ENCODE data around the gene RNF168. TPM values are rescaled to one million over a fixed set of nuclear protein-coding genes. Genes with fewer than 3 reads are reported as not detected.

Gene RNF168
- total RNA-seq, 1 donor from 2014 or later, result 32.0 TPM

DNA sequence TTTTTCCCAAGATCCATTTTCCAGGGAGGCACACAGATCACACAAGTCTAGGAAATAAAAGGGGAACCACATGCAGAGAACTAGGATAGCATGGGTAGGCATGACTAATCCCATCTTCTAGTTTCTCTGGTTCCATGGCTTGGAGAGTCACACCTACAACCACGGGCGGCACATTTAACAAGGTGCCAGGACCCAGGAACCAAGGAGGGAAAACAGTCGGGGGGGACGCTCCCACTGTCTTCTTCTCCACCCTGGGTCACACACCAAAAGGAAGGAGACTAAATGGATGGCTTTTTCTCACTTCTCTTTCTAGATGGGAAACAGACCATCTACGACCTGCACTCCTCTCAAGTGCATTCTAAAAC lies 16.1 kb upstream of the RNF168 start:
- H3K9me3 Mint-ChIP-seq (ENCODE audit: unreplicated experiment), result peaks cover 30% of the 10 kb centered on the region
- no peak overlapping the region for H3K27ac Mint-ChIP-seq (ENCODE audit: unreplicated experiment)
- TF ChIP-seq, protein P1, sequence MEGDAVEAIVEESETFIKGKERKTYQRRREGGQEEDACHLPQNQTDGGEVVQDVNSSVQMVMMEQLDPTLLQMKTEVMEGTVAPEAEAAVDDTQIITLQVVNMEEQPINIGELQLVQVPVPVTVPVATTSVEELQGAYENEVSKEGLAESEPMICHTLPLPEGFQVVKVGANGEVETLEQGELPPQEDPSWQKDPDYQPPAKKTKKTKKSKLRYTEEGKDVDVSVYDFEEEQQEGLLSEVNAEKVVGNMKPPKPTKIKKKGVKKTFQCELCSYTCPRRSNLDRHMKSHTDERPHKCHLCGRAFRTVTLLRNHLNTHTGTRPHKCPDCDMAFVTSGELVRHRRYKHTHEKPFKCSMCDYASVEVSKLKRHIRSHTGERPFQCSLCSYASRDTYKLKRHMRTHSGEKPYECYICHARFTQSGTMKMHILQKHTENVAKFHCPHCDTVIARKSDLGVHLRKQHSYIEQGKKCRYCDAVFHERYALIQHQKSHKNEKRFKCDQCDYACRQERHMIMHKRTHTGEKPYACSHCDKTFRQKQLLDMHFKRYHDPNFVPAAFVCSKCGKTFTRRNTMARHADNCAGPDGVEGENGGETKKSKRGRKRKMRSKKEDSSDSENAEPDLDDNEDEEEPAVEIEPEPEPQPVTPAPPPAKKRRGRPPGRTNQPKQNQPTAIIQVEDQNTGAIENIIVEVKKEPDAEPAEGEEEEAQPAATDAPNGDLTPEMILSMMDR (IDR thresholded peaks at IDR 0.05; ENCODE audit: unreplicated experiment), result no peak
- no peak overlapping the region for H3K4me3 Mint-ChIP-seq (ENCODE audit: unreplicated experiment)
- no peaks in the 10 kb centered on the region for H3K4me1 Mint-ChIP-seq (ENCODE audit: unreplicated experiment)
- no peak for DNase-seq (ENCODE audit: low spot score)
- peaks cover 32% of the 10 kb centered on the region for H3K36me3 Mint-ChIP-seq (ENCODE audit: low read depth, unreplicated experiment)
- no peaks in the 10 kb centered on the region for H3K27me3 Mint-ChIP-seq (ENCODE audit: unreplicated experiment)

DNA sequence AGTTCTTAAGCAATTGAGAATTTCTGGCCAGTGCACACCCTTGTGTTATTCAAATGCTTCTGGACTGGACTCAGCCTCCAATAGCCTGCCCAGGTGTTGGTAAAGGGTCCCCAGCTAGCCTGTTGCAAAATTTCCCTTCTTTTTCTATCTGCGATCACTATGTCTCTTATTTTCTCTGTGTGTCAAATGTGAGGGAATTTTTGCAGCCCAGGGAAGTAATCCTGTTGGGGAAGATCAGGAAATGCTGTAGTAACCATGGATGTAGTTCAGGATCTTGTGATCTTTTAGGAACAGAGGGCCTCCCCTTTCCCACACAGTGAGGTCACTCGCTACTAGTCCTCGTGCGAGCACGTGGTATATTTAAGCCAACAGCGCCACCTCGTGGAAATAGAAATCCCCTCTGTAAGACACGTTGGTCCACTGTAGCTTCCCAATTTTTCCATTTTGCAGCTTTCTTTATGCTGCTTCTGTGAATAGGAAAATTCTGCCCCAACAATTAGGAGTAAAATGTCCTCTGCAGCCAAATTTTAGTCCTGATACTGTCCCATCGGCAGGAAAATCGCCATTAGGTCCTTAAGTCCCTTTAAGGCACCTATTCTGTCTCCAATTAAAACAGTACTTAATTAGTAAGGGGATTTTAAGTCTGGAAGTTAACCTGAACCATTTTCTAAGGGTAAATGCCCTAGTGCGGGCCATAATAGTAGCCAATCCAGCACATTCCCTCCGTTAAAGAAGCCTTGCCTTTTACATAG lies 15.6 kb upstream of the RNF168 start:
- Mint-ChIP-seq H3K4me3 (ENCODE audit: unreplicated experiment) (peak overlapping the region; percentile 12), H3K27ac (ENCODE audit: unreplicated experiment) (no peak overlapping the region), H3K9me3 (ENCODE audit: unreplicated experiment) (peaks cover 30% of the 10 kb centered on the region), H3K27me3 (ENCODE audit: unreplicated experiment) (no peaks in the 10 kb centered on the region), H3K4me1 (ENCODE audit: unreplicated experiment) (no peaks in the 10 kb centered on the region), H3K36me3 (ENCODE audit: low read depth, unreplicated experiment) (peaks cover 32% of the 10 kb centered on the region)
- DNase-seq (ENCODE audit: low spot score), result peak; percentile 24
- TF ChIP-seq, protein P1 (IDR thresholded peaks at IDR 0.05; ENCODE audit: unreplicated experiment), result peak; percentile 56

DNA sequence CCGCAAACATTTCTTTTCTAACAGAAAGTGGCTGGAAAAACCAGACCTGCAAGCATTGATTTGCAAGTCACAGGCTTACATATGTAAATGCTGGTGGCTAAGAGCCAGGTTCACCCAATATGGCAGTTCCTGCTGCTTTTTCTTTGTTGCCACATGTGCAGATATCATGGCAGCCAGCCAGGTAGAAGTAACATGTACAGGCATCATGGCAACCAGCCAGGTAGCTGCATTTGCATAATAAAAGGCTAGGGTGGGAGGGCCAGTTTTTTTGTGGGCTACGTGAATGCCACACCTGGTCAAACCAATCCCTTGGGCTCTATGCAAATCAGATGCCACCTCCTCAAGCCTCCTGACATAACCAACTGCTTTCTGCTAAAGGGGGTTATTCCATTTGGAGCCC lies 14.4 kb upstream of the RNF168 start:
- H3K9me3 Mint-ChIP-seq (ENCODE audit: unreplicated experiment), result peaks cover 30% of the 10 kb centered on the region
- H3K36me3 Mint-ChIP-seq (ENCODE audit: low read depth, unreplicated experiment), result peaks cover 32% of the 10 kb centered on the region
- peaks cover 2% of the 10 kb centered on the region for H3K27me3 Mint-ChIP-seq (ENCODE audit: unreplicated experiment)
- H3K4me1 Mint-ChIP-seq (ENCODE audit: unreplicated experiment), result no peaks in the 10 kb centered on the region
- TF ChIP-seq, protein P1 (IDR thresholded peaks at IDR 0.05; ENCODE audit: unreplicated experiment), result no peak
- H3K27ac Mint-ChIP-seq (ENCODE audit: unreplicated experiment), result no peak overlapping the region
- H3K4me3 Mint-ChIP-seq (ENCODE audit: unreplicated experiment), result no peak overlapping the region
- no peak for DNase-seq (ENCODE audit: low spot score)

DNA sequence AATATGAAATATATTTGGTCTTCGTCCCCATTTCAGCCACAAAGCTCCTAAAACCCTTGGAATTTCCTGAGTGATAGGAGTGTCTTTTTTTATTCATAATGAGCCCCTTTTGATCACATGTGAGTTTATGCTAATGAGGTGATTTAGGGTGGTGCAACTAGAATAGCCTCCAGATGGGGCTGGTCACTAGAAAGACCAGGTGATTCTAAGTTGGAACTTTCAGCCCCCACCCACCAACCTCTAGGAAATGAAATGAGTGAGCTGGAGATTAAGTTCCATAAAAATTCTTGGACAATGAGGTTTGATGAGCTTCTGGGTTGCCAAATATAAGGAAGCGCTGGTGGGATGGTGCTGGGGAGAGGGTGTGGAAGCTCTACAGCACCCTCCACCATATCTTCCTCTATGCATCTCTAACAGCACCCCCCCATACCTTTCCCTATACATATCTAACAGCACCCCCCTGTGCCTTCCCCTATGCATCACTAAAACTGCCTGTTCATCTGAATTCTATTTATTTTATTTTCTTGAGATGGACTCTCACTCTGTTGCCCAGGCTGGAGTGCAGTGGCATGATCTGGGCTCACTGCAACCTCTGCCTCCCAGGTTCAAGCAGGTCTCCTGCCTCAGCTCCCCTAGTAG lies 13.7 kb upstream of the RNF168 start:
- H3K9me3 Mint-ChIP-seq (ENCODE audit: unreplicated experiment), result peaks cover 30% of the 10 kb centered on the region
- TF ChIP-seq, protein P1 (IDR thresholded peaks at IDR 0.05; ENCODE audit: unreplicated experiment), result no peak
- no peak for DNase-seq (ENCODE audit: low spot score)
- H3K4me1 Mint-ChIP-seq (ENCODE audit: unreplicated experiment), result no peaks in the 10 kb centered on the region
- H3K36me3 Mint-ChIP-seq (ENCODE audit: low read depth, unreplicated experiment), result peaks cover 32% of the 10 kb centered on the region
- peaks cover 2% of the 10 kb centered on the region for H3K27me3 Mint-ChIP-seq (ENCODE audit: unreplicated experiment)
- no peak overlapping the region for H3K4me3 Mint-ChIP-seq (ENCODE audit: unreplicated experiment)
- no peak overlapping the region for H3K27ac Mint-ChIP-seq (ENCODE audit: unreplicated experiment)

Data from endothelial cell (in vitro differentiated cells).